Colon (tissue), 2 donors: ENCODE measurements around the gene PDPK1.
A peak's percentile ranks its signal among the peaks of the same experiment; 100 is the strongest.
"Not testable (repeated sequence)": the region's sequence is repeated elsewhere in the genome, so short reads cannot be mapped to it uniquely, and the experiment has no call there.

Experiments
- FAIRE-seq: peaks from 2 replicates; lab custom pipeline; 2012; peaks lifted over from hg19 to GRCh38; lab: Jason Lieb, UNC
- donor health status: control.
- donor health status: control.

PDPK1 gene

DNA sequence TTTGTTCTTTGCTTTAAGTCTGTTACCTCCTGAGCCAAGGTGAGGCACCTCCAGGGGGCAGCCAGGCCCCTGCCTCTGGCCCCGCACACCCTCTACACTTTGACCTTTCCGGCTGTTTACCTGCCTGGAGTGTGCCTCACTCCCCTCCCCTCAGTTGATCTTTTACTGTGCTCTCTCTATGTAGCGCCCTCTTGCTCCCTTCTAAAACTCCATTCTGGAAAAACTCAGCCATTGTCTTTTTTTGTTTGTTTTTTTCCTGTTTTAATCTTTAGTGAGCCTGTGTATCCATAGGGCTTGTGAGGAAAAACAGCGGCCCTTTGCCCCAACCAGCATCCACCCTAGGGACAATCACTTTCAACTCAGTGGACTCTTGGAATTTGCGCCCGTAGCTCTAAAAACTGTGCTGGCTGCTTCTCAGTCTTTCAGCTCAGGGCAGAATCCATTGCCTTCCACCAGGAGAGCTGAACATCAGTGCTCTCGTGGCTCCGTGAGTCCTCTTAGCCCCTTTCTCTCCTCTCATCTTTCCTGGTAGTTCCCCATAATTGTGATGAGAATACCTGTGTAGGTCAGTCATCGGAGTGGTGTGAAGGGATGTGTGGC is 13.4 kb upstream of the PDPK1 start:
- no peak for FAIRE-seq

DNA sequence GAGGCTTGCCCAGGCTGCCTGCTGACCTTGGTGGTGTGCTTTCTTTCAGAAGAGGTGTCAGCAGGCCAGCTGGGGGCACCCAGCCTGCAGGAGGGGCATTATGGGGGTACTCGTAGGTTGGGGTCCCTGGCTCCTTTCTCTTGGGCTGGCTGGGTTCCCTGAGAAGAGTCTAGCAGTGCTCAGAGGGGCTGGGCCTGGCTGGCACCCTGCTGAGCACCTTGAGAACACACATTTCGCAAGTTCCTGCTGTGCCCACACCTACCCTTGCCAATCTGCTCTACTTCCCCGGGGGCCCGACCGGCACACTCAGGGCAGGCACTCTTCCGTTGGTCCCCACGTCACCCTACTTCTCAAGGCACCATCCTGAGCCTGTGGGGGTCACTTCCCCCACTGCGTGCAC is 11.7 kb upstream of the PDPK1 start:
- no peak for FAIRE-seq

DNA sequence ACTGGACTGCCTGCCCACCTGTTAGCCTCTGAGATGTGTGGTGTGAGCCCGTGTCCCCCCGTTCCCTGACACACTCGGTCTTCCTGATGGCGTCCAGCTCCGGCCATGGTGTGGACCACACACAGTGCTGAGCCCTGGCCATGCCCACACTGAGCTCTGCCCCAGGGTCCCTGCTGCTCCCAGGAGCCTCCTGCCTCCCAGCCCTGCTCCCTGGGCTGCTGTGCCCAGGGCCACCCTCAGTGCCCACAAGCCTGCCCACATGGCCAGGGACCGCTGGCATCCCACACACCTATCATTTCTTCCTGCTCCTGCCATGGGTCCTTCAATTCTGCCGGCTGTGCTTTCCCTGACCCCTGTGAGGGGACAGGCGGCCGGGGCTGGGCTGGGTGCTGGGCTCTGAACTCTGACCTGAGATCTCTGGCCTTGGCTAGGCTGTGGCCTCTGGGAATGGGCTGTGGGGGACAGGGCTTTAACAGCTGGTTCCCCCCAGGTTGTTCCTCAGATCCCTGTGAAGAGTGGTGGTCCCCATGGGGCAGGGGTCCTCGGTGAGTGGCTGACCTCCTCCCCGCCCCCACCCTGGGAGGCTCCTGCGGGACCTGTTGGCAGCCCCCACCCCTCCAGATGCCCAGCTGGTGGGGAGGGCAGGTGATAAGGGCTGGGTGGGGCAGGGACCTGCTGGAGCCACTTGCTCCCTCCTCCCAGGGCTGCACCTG is 10.6 kb upstream of the PDPK1 start:
- FAIRE-seq, result no peak

DNA sequence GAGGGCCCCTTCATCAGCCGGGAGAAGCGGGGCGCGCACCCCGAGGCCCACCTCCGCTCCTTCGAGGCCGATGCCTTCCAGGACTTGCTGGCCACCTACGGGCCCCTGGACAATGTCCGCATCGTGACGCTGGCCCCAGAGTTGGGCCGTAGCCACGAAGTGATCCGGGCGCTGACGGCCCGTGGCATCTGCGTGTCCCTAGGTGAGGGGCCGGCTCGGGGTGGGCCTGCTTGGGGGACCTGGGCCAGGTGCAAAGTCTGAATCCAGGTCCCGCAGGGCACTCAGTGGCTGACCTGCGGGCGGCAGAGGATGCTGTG is 10.1 kb upstream of the PDPK1 start:
- no peak for FAIRE-seq

DNA sequence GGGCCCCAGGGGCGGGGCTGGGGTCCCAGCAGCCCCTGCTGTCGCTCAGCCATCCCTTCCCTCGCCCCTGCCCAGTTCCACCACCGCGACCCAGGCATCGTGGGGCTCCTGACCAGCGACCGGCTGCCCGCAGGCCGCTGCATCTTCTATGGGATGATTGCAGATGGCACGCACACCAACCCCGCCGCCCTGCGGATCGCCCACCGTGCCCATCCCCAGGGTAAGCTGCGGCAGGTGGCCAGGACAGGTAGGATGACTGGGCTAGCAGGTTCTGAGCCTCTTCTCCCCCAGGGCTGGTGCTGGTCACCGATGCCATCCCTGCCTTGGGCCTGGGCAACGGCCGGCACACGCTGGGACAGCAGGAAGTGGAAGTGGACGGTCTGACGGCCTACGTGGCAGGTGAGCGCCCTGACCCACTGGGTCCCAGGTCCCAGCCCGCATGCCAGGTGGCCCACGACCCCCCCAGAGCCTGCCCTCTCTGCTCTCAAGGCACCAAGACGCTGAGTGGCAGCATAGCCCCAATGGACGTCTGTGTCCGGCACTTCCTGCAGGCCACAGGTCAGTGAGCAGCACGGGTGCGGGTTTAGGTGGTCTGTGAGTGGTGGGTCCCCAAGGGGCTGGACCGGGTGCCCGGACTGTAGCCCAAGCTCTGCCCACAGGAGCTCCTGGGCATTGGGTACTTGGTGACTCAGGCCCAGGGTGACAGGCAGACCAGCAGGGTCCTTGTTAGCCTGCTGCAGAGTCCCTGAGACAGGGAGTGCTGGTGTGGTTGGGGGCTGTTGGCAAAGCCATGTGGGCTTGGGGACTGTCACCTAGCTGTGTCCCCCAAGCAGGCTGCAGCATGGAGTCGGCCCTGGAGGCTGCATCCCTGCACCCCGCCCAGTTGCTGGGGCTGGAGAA is 9.4 kb upstream of the PDPK1 start:
- no peak for FAIRE-seq

DNA sequence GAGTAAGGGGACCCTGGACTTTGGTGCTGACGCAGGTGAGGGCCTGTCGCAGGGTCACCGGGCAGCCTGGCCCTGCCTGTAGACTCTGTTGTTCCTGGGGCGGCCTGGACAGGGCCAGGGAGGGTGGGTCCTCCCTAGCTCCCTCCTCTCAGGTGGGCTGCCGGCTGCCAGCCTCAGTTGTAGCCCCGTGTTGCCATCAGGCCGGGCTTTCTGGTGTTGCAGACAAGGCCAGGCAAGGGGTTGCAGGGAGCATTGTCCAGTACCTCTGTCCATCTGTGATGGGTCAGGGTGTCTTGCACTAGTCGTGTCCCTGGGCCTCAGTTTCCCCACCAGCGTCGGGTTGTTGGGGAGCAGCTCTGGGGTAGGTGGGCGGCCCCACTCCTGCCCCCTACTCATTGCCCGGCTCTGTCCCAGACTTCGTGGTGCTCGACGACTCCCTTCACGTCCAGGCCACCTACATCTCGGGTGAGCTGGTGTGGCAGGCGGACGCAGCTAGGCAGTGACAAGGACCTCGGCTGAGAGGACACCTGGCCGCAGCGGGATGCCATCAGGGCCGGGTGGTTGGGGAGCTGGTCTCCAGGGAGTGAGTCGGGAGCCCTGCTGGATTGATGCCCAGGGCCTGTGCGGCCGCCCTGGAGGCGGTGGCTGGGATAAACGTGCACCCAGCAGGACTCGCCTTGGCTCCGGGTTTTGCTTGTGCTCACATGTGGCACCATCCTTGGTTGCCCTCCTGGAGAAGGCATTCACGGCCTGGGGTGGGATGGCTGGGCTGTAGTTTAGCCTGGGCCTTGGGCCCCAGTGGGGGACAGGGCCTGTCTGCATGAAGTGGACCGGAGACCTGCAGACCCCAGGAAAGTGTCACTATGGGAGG is 8.5 kb upstream of the PDPK1 start:
- no peak for FAIRE-seq

DNA sequence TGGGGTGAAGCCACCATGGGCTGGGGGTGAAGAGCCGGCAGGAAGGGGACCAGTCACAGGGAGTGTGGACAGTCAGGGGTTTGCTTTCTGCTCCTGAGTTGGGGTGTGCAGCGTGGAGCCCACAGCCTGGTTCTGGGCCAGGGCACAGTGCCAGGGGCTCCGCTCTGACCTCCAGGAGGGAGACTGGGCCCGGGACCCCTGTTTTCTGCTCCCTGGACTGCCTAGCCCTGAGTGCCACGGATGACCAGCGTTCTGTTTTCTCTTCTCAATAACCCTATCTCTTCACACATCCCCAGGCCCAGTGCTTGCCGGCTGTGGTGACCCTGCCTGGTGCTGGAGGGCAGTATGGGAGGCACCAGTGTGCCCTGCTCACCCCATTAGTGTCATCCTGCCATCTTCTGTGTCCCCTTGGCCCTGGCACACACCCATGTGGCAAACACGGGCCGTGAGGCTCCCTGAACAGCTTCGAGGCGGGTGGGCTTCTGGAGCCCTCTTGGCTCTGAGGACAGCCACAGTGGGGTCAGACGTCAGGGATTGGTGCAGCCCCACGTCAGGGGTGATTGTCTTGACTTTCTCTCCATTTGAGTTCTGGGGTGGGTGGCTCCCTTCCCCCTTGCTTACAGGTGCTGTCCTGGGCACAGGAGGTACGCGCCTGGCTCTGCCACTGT is 7.7 kb upstream of the PDPK1 start:
- FAIRE-seq, result no peak

DNA sequence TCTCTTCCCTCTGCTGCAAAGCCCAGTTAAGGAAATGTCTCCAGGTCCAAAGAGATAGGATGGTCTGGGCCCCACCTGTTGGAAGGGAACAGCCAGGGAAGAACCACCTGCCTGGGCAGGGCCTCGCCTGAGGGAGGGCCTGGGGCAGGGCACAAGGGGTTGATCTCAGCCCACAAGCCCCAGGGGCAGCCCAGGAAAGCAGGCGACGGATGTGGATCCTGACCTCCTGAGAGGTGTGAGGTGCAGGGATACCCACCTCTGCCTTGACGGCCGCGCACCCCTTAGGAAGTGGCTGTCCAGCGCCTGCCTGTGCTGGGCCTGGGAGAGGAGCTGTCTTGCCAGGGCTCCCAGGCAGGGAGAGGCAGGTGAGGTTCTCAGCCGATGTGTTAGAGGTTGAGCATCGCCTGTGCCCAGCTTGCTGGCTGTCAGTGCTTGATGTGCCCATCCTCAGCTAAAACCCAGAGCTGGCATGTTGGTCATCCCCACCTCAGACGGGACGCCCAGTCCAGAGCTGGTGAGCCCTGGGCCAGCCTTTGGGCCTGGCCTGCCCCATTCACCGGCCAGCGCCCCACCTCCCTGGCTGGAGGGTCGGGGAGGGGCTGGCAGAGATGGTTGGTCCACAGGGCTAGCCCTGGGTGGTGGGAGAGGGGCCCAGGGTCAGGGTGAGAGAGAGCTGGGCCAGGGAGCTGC is 7.0 kb upstream of the PDPK1 start:
- FAIRE-seq, result no peak

DNA sequence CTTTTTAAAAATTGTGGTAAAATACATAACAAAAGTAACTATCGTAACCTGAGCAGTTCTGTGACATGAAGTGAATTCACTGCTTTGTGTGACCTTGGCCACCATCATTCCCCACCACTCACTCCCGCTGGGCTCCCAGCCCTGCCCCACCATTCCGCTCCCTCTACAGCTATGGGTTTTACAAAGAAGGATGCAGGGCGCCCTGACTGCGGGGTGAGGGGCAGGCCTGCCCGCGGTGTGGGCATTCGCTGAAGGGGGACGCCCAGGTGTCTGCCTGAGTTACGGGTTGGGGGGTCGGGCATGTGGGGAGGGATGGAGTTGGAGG is 6.5 kb upstream of the PDPK1 start, which contains the start of gene CEMP1:
CEMP1 (minus strand) TSS at position 38 of the 325 bp plus-strand sequence. CDS start 335 bp downstream, outside the sequence.
- no peak for FAIRE-seq

DNA sequence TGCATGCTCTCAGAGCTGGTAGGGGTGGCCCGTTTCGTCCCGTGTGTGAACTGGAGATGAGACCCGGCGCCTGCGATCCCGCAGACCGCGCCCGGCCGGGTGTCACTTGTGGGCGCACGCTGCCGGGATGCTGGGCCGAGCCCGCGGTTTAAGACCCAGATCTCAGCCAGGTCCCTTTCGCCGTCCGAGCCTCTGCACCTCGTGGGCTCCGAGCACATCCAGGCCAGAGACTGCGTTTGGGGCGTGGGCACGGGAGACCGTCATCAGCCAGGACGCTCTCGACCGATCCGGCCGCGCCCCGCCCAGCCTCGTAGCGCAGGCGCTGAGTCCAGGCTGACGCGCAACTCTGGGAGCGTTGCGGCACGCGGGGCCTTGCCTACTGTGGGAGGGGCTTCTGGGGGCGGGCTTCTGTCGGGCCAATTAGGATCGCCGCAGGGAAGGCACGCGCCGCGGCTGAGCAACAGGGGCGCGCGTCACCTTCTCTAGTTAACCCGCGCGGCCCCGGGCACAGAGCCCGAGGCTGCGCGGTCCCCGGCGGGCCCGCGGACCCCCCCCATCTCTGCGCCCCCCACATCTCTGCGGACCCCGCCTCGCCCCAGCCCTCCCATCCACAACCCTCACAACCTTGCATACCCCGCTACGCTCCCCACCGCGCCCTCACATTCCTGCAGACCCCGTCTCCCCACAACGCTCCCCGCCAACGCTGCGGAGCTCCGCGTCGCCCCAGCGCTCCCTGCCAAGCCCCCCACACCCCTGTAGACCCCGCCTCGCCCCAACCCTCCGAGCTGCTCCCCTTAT is 5.9 kb upstream of the PDPK1 start:
- FAIRE-seq, result peak; percentile 43

DNA sequence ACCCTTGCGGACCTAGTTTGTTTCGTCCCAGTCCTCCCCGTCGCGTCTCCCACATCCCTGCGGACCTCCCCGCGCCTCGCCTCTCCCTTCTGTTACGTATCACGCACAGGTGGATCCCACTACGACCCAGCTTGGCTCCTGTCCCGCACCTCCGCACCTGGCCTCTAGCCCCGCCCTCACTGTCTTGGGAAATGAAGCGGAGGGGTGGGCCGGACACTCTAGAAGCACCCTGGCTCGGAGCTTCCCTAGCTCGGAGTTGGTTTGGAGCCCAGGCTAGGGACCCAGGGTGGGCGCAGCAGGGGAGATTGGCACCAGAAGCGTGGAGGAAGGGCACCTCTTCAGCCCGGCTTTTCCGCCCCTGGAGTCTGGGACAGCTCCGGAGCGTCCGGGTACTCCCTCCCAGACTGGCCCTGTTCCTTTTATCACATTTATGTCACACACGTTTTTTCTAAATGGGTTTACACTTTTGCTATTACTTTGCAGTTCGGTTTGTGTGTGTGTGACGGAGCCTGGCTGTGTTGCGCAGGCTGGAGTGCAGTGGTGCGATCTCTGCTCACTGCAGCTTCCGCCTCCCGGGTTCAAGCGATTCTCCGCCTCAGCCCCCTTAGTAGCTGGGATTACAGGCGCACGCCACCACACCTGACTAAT is 5.2 kb upstream of the PDPK1 start:
- no peak for FAIRE-seq

DNA sequence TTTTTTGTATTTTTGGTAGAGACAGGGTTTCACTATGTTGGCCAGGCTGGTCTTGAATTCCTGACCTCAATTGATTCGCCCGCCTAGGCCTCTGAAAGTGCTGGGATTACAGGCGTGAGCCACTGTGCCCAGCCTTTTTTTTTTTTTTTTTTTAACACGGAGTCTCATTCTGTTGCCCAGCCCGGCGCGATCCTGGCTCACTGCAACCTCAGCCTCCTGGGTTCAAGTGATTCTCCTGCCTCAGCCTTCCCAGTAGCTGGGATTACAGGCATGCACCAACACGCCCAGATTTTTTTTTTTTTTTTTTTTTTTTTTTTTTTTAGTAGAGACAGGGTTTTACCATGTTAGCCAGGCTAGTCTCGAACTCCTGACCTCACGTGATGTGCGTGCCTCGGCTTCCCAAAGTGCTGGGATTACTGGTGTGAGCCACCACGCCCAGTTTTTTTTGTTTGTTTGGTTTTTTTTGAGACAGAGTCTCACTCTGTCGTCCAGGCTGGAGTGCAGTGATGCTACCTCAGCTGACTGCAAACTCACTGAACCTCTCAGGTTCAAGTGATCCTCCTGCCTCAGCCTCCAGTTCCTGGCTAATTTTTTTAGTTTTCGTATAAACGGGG is 4.6 kb upstream of the PDPK1 start:
- FAIRE-seq, result not testable (repeated sequence)

DNA sequence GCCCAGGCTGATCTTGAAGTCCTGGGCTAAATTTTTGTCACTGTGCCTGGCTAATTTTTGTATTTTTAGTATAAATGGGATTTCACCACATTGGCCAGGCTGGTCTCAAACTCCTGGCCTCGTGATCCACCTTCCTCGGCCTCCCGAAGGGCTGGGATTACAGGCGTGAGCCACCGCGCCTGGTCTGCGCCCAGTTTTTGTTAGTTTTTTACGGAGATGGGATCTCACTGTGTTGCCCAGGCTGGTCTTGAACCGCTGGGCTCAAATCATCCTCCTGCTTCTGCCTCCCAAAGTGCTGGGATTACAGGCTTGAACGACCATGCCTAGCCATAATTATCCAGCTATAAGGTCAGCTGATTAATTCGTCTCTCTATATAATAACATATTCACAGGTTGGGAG is 3.9 kb upstream of the PDPK1 start:
- FAIRE-seq, result no peak

DNA sequence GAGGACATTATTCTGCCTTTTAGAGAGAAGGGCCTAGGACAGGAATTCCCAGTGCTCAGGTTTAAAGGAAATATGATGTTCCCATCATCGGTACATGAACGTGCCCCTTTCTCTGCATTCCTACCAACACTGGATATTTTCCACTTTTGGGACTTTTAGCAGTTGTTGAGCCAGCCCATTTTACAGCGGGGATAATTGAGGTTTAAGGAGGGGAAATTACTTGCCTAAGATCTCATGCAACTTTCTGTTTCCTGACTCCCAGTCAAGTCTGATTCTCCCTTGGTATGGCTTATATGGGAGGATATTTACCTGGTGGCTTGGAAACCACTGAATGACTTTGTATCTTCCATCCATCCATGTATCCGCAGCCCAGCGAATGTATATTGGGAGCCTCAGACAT is 3.5 kb upstream of the PDPK1 start:
- FAIRE-seq, result not testable (repeated sequence)

DNA sequence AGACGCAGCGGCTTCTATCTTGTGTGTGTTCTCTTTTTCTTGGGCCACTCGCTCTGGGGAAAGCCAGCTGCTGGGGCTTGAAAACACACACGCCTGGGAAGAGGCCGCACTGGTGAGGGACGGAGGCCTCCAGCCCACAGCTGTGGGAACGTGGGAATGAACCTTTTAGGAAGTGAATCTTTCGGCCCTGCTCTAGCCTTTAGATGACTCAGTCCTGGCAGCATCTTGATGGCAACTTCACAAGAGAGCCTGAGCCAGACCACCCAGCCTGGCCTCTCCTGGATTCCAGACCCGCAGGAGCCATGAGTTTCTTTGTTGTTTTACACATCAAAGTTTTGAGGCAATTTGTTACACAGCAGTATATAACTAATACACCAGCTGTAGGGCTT is 2.2 kb upstream of the PDPK1 start:
- no peak for FAIRE-seq

DNA sequence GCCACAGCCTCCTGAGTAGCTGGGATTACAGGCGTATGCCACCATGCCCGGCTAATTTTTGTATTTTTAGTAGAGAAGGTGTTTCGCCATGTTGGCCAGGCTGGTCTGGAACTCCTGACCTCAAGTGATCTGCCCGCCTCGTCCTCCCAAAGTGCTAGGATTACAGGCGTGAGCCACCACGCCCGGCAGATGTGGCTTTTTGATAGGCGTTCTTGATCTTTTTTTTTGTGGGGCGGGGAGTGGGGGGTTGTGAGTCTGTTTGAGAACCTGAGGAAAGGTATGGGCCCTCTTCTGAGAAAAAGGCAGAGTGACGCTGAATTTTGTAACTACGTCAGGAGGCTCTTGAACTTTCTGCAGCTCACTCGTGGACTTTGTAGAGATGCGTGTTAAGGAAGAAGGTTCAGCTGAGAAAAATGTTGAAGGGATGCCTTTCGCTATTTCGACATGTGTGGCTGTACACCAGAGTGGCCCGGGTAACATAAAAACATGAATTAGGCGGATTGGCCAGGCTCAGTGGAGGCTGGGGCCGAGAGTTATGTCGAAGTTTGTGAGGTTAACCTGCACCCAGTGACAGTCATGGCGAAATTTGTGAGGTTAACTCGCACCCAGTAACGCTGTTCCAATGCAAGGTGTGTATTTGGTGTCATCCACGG is 1.5 kb downstream of the PDPK1 start:
- FAIRE-seq, result not testable (repeated sequence)

DNA sequence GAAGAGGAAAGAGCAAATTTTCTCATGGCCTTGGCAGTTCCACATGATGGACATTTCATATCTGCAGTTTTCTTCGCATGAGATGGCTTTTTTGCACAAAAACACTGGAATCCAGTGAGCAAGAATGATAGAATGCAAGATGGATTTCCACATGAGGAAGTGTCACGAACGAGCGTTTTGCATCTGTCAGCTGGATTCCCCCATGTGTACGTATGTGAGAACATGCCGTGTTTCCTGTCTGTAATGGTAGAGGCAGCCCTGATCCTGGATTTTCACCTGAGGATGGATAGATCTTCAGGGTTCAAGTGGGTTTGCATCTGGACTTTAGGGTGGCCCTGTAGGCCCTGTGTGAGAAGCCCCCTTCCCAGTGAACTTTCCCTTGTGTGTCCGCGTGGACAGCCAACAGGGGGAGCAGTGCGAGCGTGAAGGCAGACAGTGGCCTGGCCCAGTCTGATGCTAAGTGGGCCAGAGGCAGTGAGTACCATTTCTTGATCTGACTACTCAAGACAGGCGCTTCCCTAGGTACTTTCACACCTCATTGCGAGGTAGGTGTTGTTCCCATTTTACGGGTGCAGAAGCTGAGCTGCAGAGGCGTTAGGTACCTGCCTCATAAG is 2.1 kb downstream of the PDPK1 start:
- not testable (repeated sequence) for FAIRE-seq

DNA sequence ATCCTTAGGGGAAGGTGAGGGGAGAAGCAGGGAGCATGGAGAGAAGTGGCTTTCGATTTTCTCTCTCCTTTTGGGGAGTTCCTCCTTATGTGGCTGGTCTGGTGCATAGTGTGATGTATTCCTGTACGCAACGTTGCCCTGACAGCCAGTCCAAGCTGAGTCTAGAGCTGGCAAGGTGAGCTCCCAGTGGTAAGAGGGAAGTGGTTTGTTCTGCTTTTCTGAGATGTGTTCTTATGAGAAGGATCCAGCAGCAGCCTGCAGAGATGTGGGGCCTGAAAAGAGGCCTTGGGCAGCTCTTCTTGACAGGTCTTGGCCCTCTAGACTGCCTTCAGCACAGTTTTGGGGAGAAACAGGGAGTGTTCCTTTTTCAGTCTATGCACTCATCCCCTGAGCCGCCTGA is 3.1 kb downstream of the PDPK1 start:
- not testable (repeated sequence) for FAIRE-seq
